ENCODE data around the gene NEU2.
"Not testable (repeated sequence)": the region's sequence is repeated elsewhere in the genome, so short reads cannot be mapped to it uniquely, and the experiment has no call there.

NEU2 gene

DNA sequence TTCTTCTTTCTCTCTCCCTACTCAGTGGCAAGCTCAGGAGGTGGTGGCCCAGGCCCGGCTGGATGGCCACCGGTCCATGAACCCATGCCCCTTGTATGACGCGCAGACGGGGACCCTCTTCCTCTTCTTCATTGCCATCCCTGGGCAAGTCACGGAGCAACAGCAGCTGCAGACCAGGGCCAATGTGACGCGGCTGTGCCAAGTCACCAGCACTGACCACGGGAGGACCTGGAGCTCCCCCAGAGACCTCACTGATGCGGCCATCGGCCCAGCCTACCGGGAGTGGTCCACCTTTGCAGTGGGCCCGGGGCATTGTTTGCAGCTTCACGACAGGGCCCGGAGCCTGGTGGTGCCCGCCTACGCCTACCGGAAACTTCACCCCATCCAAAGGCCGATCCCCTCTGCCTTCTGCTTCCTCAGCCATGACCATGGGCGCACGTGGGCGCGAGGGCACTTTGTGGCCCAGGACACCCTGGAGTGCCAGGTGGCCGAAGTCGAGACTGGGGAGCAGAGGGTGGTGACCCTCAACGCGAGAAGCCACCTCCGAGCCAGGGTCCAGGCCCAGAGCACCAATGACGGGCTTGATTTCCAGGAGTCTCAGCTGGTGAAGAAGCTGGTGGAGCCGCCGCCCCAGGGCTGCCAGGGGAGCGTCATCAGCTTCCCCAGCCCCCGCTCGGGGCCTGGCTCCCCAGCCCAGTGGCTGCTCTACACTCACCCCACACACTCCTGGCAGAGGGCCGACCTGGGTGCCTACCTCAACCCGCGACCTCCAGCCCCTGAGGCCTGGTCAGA lies 1.8 kb downstream of the NEU2 start:
- DNase-seq (ENCODE audit: low read depth in 1 of 2, low spot score in 1 of 2): no peak

GRCh38 chr2:233035426-233036161 lies 3.1 kb downstream of the NEU2 start:
- DNase-seq (ENCODE audit: low read depth in 1 of 2, low spot score in 1 of 2): no peak

- DNase-seq (ENCODE audit: low read depth in 1 of 2, low spot score in 1 of 2): no peak
Observed at GRCh38 chr2:233036162-233036838, 3.8 kb downstream of the NEU2 start.

- no peak for DNase-seq (ENCODE audit: low read depth in 1 of 2, low spot score in 1 of 2)
Observed at GRCh38 chr2:233037078-233037477, 4.6 kb downstream of the NEU2 start.

- DNase-seq (ENCODE audit: low read depth in 1 of 2, low spot score in 1 of 2): no peak
Observed at GRCh38 chr2:233039212-233039845, 6.9 kb downstream of the NEU2 start.

DNA sequence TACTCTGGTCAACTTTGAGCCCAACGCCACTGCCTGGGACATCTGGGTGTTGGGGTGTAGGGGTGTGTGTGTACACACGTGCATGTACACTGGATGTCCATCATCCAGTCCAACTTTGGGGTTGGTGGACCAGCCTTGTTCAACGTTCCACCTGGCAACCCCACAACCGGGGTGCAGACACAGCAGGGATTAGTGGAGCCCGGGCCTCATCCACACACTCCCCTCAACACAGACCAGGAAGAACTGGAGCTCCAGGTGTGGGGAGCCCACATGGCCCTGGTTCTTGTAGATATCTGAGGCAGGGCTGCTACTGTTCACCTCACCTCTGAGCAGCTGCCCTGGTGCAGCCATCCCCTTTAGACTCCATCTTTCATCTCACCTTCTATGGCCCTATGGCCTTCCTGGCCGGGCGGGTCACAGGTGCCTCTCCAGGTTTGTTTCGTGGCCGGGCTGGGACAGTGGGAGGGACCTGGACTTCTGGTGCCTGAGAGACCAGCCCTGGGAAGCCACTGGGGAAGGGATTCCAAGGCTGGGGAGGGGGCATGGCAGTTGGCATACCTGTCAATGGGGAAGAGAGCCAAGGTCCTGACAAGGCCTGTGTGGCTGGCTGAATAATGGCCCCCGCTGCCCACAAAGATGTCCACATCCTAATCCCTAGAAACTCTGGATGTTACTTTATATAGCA lies 7.5 kb downstream of the NEU2 start:
- DNase-seq (ENCODE audit: low read depth in 1 of 2, low spot score in 1 of 2): no peak

GRCh38 chr2:233040571-233040970 lies 8.1 kb downstream of the NEU2 start:
- no peak for DNase-seq (ENCODE audit: low read depth in 1 of 2, low spot score in 1 of 2)

DNA sequence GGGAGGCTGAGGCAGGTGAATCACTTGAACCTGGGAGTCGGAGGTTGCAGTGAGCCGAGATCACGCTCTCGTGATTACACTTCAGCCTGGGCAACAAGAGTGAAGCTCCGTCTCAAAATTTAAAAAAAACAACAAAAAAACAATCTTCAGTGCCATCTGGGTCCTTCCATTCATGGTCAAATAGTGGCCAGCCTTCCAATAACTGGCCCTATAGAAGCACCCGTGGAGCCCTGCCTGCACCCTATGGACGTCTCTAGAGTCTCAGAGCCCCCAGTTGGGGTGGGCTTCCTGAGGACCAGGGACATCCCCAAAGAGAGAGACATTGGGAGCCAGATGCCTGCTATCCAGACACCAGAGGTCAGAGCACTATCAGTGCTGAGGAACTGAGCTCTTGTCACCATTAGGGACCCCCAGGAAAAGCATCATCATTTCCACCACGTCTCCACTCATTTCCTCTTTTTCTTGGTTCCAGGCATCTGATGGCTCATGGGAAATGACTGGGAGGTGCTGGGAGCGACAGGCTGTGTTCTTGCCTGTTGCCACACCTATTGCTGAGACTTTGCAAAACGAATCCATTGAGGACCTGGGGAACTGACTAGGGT lies 9.4 kb downstream of the NEU2 start:
- DNase-seq (ENCODE audit: low read depth in 1 of 2, low spot score in 1 of 2): no peak

- no peak for DNase-seq (ENCODE audit: low read depth in 1 of 2, low spot score in 1 of 2)
Observed at GRCh38 chr2:233042549-233042948, 10.1 kb downstream of the NEU2 start.

- DNase-seq (ENCODE audit: low read depth in 1 of 2, low spot score in 1 of 2): no peak
Observed at GRCh38 chr2:233044974-233045605, 12.6 kb downstream of the NEU2 start.

DNA sequence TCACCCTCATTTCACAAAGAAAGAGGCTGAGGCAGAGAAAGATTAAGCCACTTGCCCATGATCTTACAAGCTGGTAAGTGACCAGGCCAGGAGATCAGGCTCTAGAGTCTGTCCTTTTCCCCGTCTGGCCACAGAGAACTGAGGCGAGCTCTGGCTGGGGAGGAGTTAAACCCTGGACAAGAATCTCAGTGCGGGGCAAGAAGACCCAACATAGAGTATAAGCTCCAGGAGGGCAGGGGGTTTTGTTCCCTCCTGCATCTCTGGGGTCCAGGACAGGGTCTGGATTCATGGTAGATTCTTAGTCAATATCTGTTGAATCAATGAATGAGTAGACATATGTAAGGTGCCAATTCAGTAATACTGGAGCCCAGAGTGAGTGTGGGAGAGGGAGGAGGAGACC lies 14.7 kb downstream of the NEU2 start:
- no peak for DNase-seq (ENCODE audit: low read depth in 1 of 2, low spot score in 1 of 2)

GRCh38 chr2:233047667-233048066 lies 15.2 kb downstream of the NEU2 start:
- no peak for DNase-seq (ENCODE audit: low read depth in 1 of 2, low spot score in 1 of 2)

GRCh38 chr2:233048569-233049193 lies 16.2 kb downstream of the NEU2 start:
- DNase-seq (ENCODE audit: low read depth in 1 of 2, low spot score in 1 of 2): no peak

GRCh38 chr2:233049194-233049761 lies 16.8 kb downstream of the NEU2 start:
- DNase-seq (ENCODE audit: low read depth in 1 of 2, low spot score in 1 of 2): no peak

DNA sequence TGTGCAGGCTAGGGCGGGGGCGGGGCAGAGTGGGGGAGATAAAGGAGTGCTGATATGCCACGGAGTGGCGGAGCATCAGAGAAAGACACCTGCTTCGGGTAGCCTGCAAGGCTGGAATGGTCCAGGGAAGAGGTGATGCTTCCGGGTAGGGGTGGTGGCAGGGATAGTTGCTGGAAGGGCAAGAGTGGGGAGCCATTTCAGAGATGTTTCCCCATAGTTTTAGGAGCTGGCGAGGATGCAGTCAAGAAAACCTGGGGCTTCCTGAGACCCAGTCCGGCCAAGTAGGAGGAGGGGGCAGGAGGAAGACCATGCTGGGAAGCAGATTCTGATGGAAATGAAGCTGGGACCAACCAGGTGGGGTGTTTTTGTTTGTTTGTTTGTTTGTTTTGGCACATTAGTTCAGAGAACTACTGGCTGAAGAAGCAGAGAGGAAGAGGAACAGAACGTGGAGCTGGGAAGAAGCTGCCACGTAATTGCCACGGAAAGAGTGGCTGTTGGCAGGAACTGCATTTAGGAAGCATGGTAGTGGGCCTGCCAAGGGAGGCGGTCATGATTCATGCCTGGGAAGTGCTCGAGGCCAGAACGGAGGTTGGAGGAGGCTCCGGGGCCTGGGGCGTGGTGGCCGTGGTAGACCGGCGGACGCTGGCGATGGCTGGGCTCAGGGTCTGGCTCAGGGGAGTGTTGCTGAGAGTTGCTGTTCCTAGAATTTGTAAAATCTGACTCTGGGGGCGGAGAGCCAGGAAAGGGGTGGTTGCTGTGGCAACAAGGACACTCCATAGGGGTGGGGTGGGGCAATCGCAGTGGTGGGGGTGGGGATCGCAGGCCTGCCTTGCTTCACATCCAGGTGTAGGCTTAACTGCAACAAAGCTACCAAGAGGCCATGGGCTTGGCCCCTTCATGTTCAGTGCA lies 19.0 kb downstream of the NEU2 start:
- no peak for DNase-seq (ENCODE audit: low read depth in 1 of 2, low spot score in 1 of 2)

DNA sequence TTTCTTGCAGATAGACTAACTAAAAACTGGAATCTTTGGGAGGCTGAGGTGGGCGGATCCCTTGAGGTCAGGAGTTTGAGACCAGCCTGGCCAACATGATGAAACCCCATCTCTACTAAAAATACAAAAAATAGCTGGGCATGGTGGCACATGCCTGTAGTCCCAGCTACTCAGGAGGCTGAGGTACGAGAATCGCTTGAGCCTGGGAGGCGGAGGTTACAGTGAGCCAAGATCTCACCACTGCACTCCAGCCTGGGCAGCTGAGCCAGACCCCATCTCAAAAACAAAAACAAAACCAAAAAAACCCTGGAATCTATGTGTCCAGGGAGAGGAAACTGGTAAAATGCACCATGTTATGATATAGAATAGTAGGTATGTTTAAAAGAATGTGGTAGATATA lies 20.0 kb downstream of the NEU2 start:
- not testable (repeated sequence) for DNase-seq (ENCODE audit: low read depth in 1 of 2, low spot score in 1 of 2)

GRCh38 chr2:233053928-233054784 lies 21.7 kb downstream of the NEU2 start:
- peak; percentile 62 to 67 for DNase-seq (ENCODE audit: low read depth in 1 of 2, low spot score in 1 of 2)
